IMR-90 (cell line): ENCODE data around the gene PLCG2. TPM values are rescaled to one million over a fixed set of nuclear protein-coding genes. Genes with fewer than 3 reads are reported as not detected.

Source experiments
- BHLHE40 ChIP-seq: fragments of 150-350 bp; IDR thresholded peaks from 2 replicates; pipeline ENCODE4 v1.6.1; 2016; ENCODE audit warnings: mild to moderate bottlenecking, low read depth, low read length
- FOS ChIP-seq: fragments of 150-350 bp; IDR thresholded peaks from 2 replicates; pipeline ENCODE4 v1.6.1; 2016; ENCODE audit warnings: low read depth, low read length
- MAFK ChIP-seq: IDR thresholded peaks from 2 replicates; pipeline ENCODE4 v1.6.1; 2012; ENCODE audit warnings: low read depth, low read length, improper control_type of control experiment
- MXI1 ChIP-seq: IDR thresholded peaks from 2 replicates; pipeline ENCODE4 v1.6.1; 2012; ENCODE audit warnings: low read depth, mild to moderate bottlenecking, low read length, moderate library complexity, borderline replicate concordance
- NFE2L2 ChIP-seq: fragments of 150-350 bp; IDR thresholded peaks from 2 replicates; pipeline ENCODE4 v1.6.1; 2016; ENCODE audit warnings: low read depth, mild to moderate bottlenecking, low read length
- RAD21 ChIP-seq: IDR thresholded peaks from 2 replicates; pipeline ENCODE4 v1.6.1; 2012; ENCODE audit warnings: low read length, improper control_type of control experiment
- USF2 ChIP-seq: fragments of 150-350 bp; IDR thresholded peaks from 2 replicates; pipeline ENCODE4 v1.6.1; 2017; ENCODE audit warnings: mild to moderate bottlenecking, antibody characterized with exemption, low read length, low read depth
- polyA plus RNA-seq, 3 experiments: library from polyadenylated mRNA; depleted of rRNA; stranded (reverse); fragments of >200 nt; gene quantifications; 2 replicates each; pipeline ENCODE4 v1.2.3, GENCODE V29; 2012; ENCODE audit warnings: low replicate concordance in 1 of 3
- total RNA-seq: library from RNA; depleted of rRNA; stranded (reverse); fragments of >200 nt; gene quantifications from 2 replicates; pipeline ENCODE4 v1.2.3, GENCODE V29; 2012

Gene PLCG2
- total and polyA plus RNA-seq, 2 of the 4 experiments (the other 2 are of a cell fraction), result 0.14 to 0.18 TPM

GRCh38 chr16:81748476-81749198 lies 30.5 kb upstream of the PLCG2 start (continued):
- TF ChIP-seq USF2 (no peak), NFE2L2 (no peak), RAD21 (no peak), MXI1 (no peak), MAFK (no peak), BHLHE40 (no peak), FOS (no peak)
